ENCODE results near the gene EFNA3. TPM values are rescaled to one million over a fixed set of nuclear protein-coding genes. Genes with fewer than 3 reads are reported as not detected.
A peak's percentile ranks its signal among the peaks of the same experiment; 100 is the strongest.

EFNA3 gene
- polyA plus RNA-seq, 1 donor (not counting 4 experiments of a cell fraction or from before 2014, with no cell fraction given): 4.4 TPM

GRCh38 chr1:155131285-155131684 lies 52.6 kb downstream of the EFNA3 start:
- Histone ChIP-seq H2AFZ (ENCODE audit: control insufficient read depth, low read length) (no peak overlapping the region), H4K20me1 (ENCODE audit: control insufficient read depth, extremely low read depth, insufficient read depth, low read length) (no peaks in the 10 kb centered on the region), H3K4me3 (ENCODE audit: control insufficient read depth in 2 of 3, extremely low read depth in 1 of 3, insufficient read depth in 2 of 3, low read depth in 1 of 3, low read length in 3 of 3) (no peak overlapping the region), H3K27ac (ENCODE audit: control insufficient read depth, insufficient read depth, low read length) (peak overlapping the region; percentile 99), H3K9me1 (ENCODE audit: control insufficient read depth, extremely low read depth, insufficient read depth, low read length) (peaks cover 5% of the 10 kb centered on the region), H3K36me3 (ENCODE audit: control insufficient read depth in 2 of 2, extremely low read depth in 1 of 2, insufficient read depth in 2 of 2, low read length in 2 of 2) (peaks cover 22 to 34% of the 10 kb centered on the region in 2 experiments), H3K9me3 (ENCODE audit: control insufficient read depth, low read depth, low read length) (no peaks in the 10 kb centered on the region), H3K27me3 (ENCODE audit: control insufficient read depth, extremely low read depth, insufficient read depth, low read length) (no peaks in the 10 kb centered on the region), H3K9ac (ENCODE audit: control insufficient read depth, extremely low read depth, insufficient read depth, low read length) (peak overlapping the region; percentile 96), H3K79me2 (ENCODE audit: control insufficient read depth, insufficient read depth, low read length) (peaks cover 38% of the 10 kb centered on the region), H3K4me1 (ENCODE audit: control insufficient read depth, extremely low read depth, insufficient read depth, low read length) (peaks cover 52% of the 10 kb centered on the region), H3K4me2 (ENCODE audit: control insufficient read depth, extremely low read depth, insufficient read depth, low read depth, low read length) (peak overlapping the region; percentile 98)
- DNase-seq (ENCODE audit: low read depth, low spot score) (no peak), FAIRE-seq (no peak)
- TF ChIP-seq, protein P1, sequence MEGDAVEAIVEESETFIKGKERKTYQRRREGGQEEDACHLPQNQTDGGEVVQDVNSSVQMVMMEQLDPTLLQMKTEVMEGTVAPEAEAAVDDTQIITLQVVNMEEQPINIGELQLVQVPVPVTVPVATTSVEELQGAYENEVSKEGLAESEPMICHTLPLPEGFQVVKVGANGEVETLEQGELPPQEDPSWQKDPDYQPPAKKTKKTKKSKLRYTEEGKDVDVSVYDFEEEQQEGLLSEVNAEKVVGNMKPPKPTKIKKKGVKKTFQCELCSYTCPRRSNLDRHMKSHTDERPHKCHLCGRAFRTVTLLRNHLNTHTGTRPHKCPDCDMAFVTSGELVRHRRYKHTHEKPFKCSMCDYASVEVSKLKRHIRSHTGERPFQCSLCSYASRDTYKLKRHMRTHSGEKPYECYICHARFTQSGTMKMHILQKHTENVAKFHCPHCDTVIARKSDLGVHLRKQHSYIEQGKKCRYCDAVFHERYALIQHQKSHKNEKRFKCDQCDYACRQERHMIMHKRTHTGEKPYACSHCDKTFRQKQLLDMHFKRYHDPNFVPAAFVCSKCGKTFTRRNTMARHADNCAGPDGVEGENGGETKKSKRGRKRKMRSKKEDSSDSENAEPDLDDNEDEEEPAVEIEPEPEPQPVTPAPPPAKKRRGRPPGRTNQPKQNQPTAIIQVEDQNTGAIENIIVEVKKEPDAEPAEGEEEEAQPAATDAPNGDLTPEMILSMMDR (optimal IDR thresholded peaks at IDR 0.05 in 1 of 3, IDR thresholded peaks at IDR 0.05 in 1 of 3, conservative IDR thresholded peaks at IDR 0.05 in 1 of 3; ENCODE audit: extremely low read depth in 1 of 3, insufficient read depth in 2 of 3, low read length in 3 of 3): no peak
- TF ChIP-seq EZH2 (IDR thresholded peaks at IDR 0.05; ENCODE audit: low read length): no peak
- dilution Hi-C loops (cut with MboI; ENCODE audit: extremely low pct_ligation_motif_present, low sequenced_read_pairs): no loop called here

- H3K4me2 ChIP-seq (ENCODE audit: control insufficient read depth, extremely low read depth, insufficient read depth, low read depth, low read length): peak overlapping the region; percentile 98
Observed at GRCh38 chr1:155131856-155132255, 53.2 kb downstream of the EFNA3 start.

More at GRCh38 chr1:155131856-155132255, 53.2 kb downstream of the EFNA3 start:
- DNase-seq (ENCODE audit: low read depth, low spot score) (no peak), FAIRE-seq (no peak)
- no peak overlapping the region for H3K27ac ChIP-seq (ENCODE audit: control insufficient read depth, insufficient read depth, low read length)
- peaks cover 49% of the 10 kb centered on the region for H3K4me1 ChIP-seq (ENCODE audit: control insufficient read depth, extremely low read depth, insufficient read depth, low read length)
- no peaks in the 10 kb centered on the region for H4K20me1 ChIP-seq (ENCODE audit: control insufficient read depth, extremely low read depth, insufficient read depth, low read length)
- H3K36me3 ChIP-seq (ENCODE audit: control insufficient read depth in 2 of 2, extremely low read depth in 1 of 2, insufficient read depth in 2 of 2, low read length in 2 of 2): peaks cover 22 to 34% of the 10 kb centered on the region in 2 experiments
- TF ChIP-seq, protein P1 (optimal IDR thresholded peaks at IDR 0.05 in 1 of 3, IDR thresholded peaks at IDR 0.05 in 1 of 3, conservative IDR thresholded peaks at IDR 0.05 in 1 of 3; ENCODE audit: extremely low read depth in 1 of 3, insufficient read depth in 2 of 3, low read length in 3 of 3): no peak
- TF ChIP-seq EZH2 (IDR thresholded peaks at IDR 0.05; ENCODE audit: low read length): no peak
- H2AFZ ChIP-seq (ENCODE audit: control insufficient read depth, low read length): no peak overlapping the region
- H3K9me3 ChIP-seq (ENCODE audit: control insufficient read depth, low read depth, low read length): no peaks in the 10 kb centered on the region
- H3K9ac ChIP-seq (ENCODE audit: control insufficient read depth, extremely low read depth, insufficient read depth, low read length): peak overlapping the region; percentile 96
- dilution Hi-C loops (cut with MboI; ENCODE audit: extremely low pct_ligation_motif_present, low sequenced_read_pairs): no loop called here
- H3K4me3 ChIP-seq (ENCODE audit: control insufficient read depth in 2 of 3, extremely low read depth in 1 of 3, insufficient read depth in 2 of 3, low read depth in 1 of 3, low read length in 3 of 3): no peak overlapping the region
- H3K9me1 ChIP-seq (ENCODE audit: control insufficient read depth, extremely low read depth, insufficient read depth, low read length): peaks cover 5% of the 10 kb centered on the region
- no peaks in the 10 kb centered on the region for H3K27me3 ChIP-seq (ENCODE audit: control insufficient read depth, extremely low read depth, insufficient read depth, low read length)
- H3K79me2 ChIP-seq (ENCODE audit: control insufficient read depth, insufficient read depth, low read length): peaks cover 41% of the 10 kb centered on the region

Measured in keratinocyte (primary cell).